Mucosa of descending colon (tissue), 3 donors: ENCODE data around the gene ANKRD55. TPM values are rescaled to one million over a fixed set of nuclear protein-coding genes. Genes with fewer than 3 reads are reported as not detected.

Experiments used
- ATAC-seq: fragments of 200-7000 bp; cut with Tn5 transposase; one replicate; pipeline ENCODE4 v1.9.1; 2020; ENCODE audit warnings: mild to moderate bottlenecking, moderate library complexity
- DNase-seq, 3 donors: peaks; one replicate each; pipeline ENCODE4 v3.0.0-alpha.2; 2020
- H3K36me3 ChIP-seq: fragments of 200-600 bp; one replicate; pipeline ENCODE4 v1.8.0; 2021; ENCODE audit warnings: low read depth, mild to moderate bottlenecking
- H3K4me1 ChIP-seq: fragments of 200-600 bp; one replicate; pipeline ENCODE4 v1.8.0; 2021; ENCODE audit warnings: low read depth, mild to moderate bottlenecking
- H3K4me3 ChIP-seq: fragments of 200-600 bp; one replicate; pipeline ENCODE4 v1.8.0; 2021; ENCODE audit warnings: mild to moderate bottlenecking
- H3K9me3 ChIP-seq: fragments of 200-600 bp; one replicate; pipeline ENCODE4 v1.8.0; 2021; ENCODE audit warnings: mild to moderate bottlenecking
- CTCF ChIP-seq: fragments of 200-600 bp; IDR thresholded peaks from one replicate; pipeline ENCODE4 v1.8.0; 2022; ENCODE audit warnings: antibody characterized with exemption, mild to moderate bottlenecking
- intact Hi-C, 2 donors: fragments of 100-400 bp; cut with DNase I in 1 of 2; cut with micrococcal nuclease in 1 of 2; formaldehyde crosslinking; loops; one replicate each; pipeline versions ENCODE4 v1.11.0 to v1.11.1; 2022; cut with DNase I, micrococcal nuclease
- total RNA-seq, 3 donors: library from RNA; stranded (reverse); fragmentation: NEBNext Ultra II Directional in 2 of 3; extraction: Animal tissue kit (Norgen Biotek cat#: 25700) in 2 of 3; gene quantifications; one replicate each; pipeline versions ENCODE4 v1.2.1 to v1.2.4, GENCODE V29; 2021 to 2023
- donor health status: DM: no; HTN: no; CAD: no; lungs with moderate emphysema.
- donor health status: DM: no; HTN: no; CAD: no.
- donor health status: DM: no; HTN: yes; CAD: no.

ANKRD55 gene
- total RNA-seq, 3 donors from 2014 or later: 0.31 TPM; not detected in 2

DNA sequence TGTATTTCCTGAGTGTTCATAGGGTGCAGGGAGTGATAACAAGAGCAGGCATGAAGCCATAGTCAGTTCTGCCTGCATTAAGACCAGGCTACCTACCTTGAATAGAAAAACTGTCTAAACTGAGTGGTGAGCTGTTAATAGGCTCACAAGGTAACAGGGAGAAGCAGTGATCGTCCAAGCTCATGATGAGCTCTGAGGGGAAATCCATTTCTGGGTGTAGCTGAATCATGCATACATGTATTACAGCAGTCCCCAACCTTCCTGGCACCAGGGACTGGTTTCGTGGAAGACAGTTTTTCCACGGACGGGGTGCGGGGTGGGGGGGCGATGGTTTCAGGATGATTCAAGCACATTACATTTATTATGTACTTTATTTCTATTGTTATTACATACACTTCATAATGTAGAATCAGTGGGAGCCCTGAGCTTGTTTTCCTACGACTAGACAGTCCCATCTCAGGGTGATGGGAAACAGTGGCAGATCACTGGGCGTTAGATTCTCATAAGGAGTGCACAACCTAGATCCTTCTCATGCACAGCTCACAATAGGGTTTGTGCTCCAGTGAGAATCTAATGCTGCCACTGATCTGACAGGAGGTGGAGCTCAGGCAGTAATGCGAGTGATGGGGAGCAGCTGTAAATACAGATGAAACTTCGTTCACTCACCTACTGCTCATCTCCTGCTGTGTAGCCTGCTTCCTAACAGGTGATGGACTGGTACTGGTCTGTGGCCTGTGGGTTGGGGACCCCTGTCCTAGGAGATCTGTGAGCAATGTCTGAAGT, 138.4 kb downstream of the ANKRD55 start:
- Histone ChIP-seq H3K36me3 (no peaks in the 10 kb centered on the region), H3K9me3 (no peaks in the 10 kb centered on the region), H3K4me1 (no peaks in the 10 kb centered on the region), H3K4me3 (no peak overlapping the region)
- no peak for DNase-seq
- TF ChIP-seq CTCF: no peak
- intact Hi-C loops: no loop called here
- no peak for ATAC-seq

GRCh38 chr5:56093970-56094369, 139.2 kb downstream of the ANKRD55 start:
- no peak for DNase-seq
- Histone ChIP-seq H3K9me3 (no peaks in the 10 kb centered on the region), H3K36me3 (no peaks in the 10 kb centered on the region), H3K4me1 (no peaks in the 10 kb centered on the region), H3K4me3 (no peak overlapping the region)
- no peak for ATAC-seq
- no peak for TF ChIP-seq CTCF
- intact Hi-C loops: no loop called here

DNA sequence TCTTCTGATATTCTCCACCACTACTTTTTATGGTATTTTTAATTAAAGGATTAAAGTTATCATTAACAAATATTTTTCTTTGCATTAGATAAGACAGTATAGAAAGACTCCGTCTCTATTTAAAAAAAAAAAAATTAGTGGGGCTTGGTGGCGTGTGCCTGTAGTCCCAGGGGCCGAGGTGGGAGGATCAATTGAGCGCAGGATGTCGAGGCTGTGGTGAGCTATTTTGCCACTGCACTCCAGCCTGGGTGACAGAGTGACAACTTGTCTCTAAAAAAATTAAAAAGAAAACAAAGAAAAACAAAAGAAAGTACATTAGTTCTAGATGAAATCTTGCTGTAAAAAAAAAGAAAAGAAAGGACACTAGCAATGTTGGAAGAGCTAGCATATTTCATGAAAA, 141.0 kb downstream of the ANKRD55 start:
- no peak for TF ChIP-seq CTCF
- Histone ChIP-seq H3K4me1 (no peaks in the 10 kb centered on the region), H3K36me3 (no peaks in the 10 kb centered on the region), H3K4me3 (no peak overlapping the region), H3K9me3 (no peaks in the 10 kb centered on the region)
- no peak for DNase-seq
- ATAC-seq: no peak
- intact Hi-C loops: no loop called here

DNA sequence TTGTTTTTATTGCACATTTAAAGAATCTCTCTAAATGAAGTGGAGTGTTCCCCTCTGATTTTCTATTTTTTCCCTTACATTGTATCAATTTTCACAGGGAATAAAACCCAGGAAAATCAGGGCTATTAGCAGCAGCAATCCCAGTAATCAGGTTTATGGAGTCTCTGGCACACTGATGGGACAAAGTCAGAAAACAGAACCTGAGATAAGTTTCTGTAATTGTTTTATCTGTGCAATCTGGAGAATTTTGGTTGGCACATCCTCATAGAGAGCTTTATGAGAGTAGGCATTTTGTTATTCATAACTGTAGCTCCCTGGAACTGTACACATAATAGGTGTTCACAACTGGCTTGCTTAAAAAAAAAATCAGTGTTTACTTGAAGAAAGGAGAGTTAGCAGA, 141.5 kb downstream of the ANKRD55 start:
- Histone ChIP-seq H3K4me3 (no peak overlapping the region), H3K36me3 (no peaks in the 10 kb centered on the region), H3K9me3 (no peaks in the 10 kb centered on the region), H3K4me1 (no peaks in the 10 kb centered on the region)
- no peak for DNase-seq
- no peak for ATAC-seq
- no peak for TF ChIP-seq CTCF
- intact Hi-C loops: no loop called here

- no peak overlapping the region for H3K4me3 ChIP-seq
- ATAC-seq (no peak), DNase-seq (no peak)
- H3K4me1 ChIP-seq: no peaks in the 10 kb centered on the region
- intact Hi-C loops: no loop called here
- TF ChIP-seq CTCF: no peak
- no peaks in the 10 kb centered on the region for H3K9me3 ChIP-seq
- no peaks in the 10 kb centered on the region for H3K36me3 ChIP-seq
These were observed 142.2 kb downstream of the ANKRD55 start for GRCh38 chr5:56090793-56091460.
